Measurements from ENCODE around the gene SLC22A12.

GRCh38 chr11:64639885-64640284 is 48.9 kb downstream of the SLC22A12 start:
- TF ChIP-seq POLR2A (IDR thresholded peaks at IDR 0.05; ENCODE audit: low read depth, low read length) = no peak
- no peak for TF ChIP-seq CTCF (IDR thresholded peaks at IDR 0.05; ENCODE audit: extremely low read depth in 1 of 2, insufficient read depth in 1 of 2, low read depth in 1 of 2, low read length in 2 of 2)
- no peak for TF ChIP-seq EZH2 (IDR thresholded peaks at IDR 0.05; ENCODE audit: borderline replicate concordance, low read depth, low read length, severe bottlenecking)
- TF ChIP-seq POLR2AphosphoS5 (IDR thresholded peaks at IDR 0.05; ENCODE audit: insufficient read depth, low read depth, low read length) = no peak
- TF ChIP-seq MAX (IDR thresholded peaks at IDR 0.05; ENCODE audit: insufficient read depth, insufficient read length) = no peak
- TF ChIP-seq FOS (IDR thresholded peaks at IDR 0.05; ENCODE audit: borderline replicate concordance, insufficient read depth, low read length) = no peak
- no peak for TF ChIP-seq JUN (IDR thresholded peaks at IDR 0.05; ENCODE audit: borderline replicate concordance, insufficient read depth, insufficient read length, low read depth)
